Measurements from ENCODE around the gene CHST12.
"Not testable (repeated sequence)": the region's sequence is repeated elsewhere in the genome, so short reads cannot be mapped to it uniquely, and the experiment has no call there.

The CHST12 gene

DNA sequence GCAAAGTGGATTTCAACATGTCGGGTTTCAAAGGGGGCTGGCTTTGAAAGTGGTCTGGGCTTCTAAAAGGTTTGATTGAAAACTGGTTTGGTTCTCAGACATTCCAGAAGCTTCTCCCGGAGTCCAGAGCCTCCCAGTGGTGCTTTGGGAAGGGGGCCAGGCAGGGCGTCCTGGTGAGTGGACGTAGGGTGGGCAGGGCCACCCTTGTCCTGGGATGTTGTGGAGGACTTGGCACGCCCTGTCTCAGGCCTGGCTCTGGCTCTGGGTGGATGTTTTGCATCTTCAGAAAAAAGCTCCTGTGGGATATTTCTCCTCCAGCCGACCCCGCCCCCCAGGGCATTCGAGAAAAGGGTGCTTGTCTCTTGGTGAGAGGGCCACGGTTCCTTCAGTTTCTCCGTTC, 41.6 kb downstream of the CHST12 start:
- H3K27ac ChIP-seq (ENCODE audit: insufficient read depth, low read depth, low read length, poor library complexity, severe bottlenecking): no peak overlapping the region
- no peaks in the 10 kb centered on the region for H3K4me1 ChIP-seq (ENCODE audit: control insufficient read depth, insufficient read depth, low read length)
- no peaks in the 10 kb centered on the region for H3K9me3 ChIP-seq (ENCODE audit: control insufficient read depth, low read length)
- H3K36me3 ChIP-seq (ENCODE audit: control insufficient read depth, insufficient read depth, low read length): no peaks in the 10 kb centered on the region
- H3K27me3 ChIP-seq (ENCODE audit: control insufficient read depth, insufficient read depth, low read length, poor library complexity, severe bottlenecking): no peaks in the 10 kb centered on the region
- 91 to 92% methylated on average over 10 of the region's 10 CpGs for WGBS, 2 experiments
- no peak overlapping the region for H3K4me3 ChIP-seq (ENCODE audit: insufficient read depth, low read depth, low read length)

DNA sequence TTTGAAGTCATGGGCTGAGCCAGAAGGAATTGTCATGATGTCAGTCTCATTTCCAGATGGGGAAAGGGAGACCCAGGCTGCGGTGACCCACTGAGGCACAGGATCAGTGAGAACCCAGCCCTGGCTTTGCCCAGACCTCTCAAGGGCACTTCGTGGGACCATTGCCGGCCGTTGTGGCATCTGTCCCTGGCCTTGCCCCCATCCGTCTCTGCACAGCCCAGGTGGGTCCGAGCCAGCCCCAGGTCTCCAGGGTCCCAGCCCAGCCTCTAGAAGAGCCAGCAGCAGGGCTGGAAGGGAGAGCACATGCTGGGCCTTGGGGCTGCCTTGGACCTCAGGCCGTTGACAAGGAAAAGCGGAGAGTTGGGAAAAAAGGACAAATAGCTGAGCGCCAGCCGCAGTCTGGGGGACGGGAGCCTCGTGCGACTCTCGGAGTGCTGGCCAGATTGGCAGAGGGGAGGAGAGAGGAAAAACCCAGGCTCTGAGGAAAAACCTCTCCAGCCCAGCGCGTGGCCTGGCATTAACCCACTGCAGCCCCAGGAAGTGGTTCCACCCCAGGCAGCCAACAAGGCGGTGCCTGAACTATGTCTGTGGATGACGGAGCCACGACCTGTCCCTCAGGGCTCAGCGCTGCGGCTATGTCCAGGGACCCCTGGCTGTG, 42.6 kb downstream of the CHST12 start:
- Histone ChIP-seq H3K9me3 (ENCODE audit: control insufficient read depth, low read length) (no peaks in the 10 kb centered on the region), H3K4me3 (ENCODE audit: insufficient read depth, low read depth, low read length) (no peak overlapping the region), H3K27me3 (ENCODE audit: control insufficient read depth, insufficient read depth, low read length, poor library complexity, severe bottlenecking) (no peaks in the 10 kb centered on the region), H3K27ac (ENCODE audit: insufficient read depth, low read depth, low read length, poor library complexity, severe bottlenecking) (no peak overlapping the region), H3K4me1 (ENCODE audit: control insufficient read depth, insufficient read depth, low read length) (no peaks in the 10 kb centered on the region), H3K36me3 (ENCODE audit: control insufficient read depth, insufficient read depth, low read length) (no peaks in the 10 kb centered on the region)
- WGBS, 2 experiments: 95 to 96% methylated on average over 21 of the region's 21 CpGs

DNA sequence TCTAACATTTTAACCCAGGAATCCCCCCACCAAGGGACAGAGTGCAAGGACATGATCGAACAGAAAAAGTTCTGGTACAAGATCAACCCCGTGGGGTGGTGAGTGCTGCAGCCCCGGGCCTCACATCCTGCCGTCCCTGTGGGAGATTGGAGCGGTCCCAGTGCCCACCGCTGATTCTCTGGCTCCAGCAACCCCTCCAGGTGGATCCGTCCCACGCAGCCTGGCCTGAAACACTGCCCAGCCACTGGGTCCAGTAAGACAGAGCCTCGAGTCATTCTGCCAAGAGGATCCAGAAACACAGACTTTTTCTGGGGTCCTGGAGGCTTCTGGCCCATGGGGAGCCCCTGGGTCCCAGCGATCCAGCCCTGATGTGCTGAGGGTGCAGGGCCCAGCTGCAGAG, 43.3 kb downstream of the CHST12 start:
- Histone ChIP-seq H3K4me1 (ENCODE audit: control insufficient read depth, insufficient read depth, low read length) (peaks cover 1% of the 10 kb centered on the region), H3K27me3 (ENCODE audit: control insufficient read depth, insufficient read depth, low read length, poor library complexity, severe bottlenecking) (no peaks in the 10 kb centered on the region), H3K4me3 (ENCODE audit: insufficient read depth, low read depth, low read length) (no peak overlapping the region), H3K36me3 (ENCODE audit: control insufficient read depth, insufficient read depth, low read length) (no peaks in the 10 kb centered on the region), H3K9me3 (ENCODE audit: control insufficient read depth, low read length) (no peaks in the 10 kb centered on the region), H3K27ac (ENCODE audit: insufficient read depth, low read depth, low read length, poor library complexity, severe bottlenecking) (no peak overlapping the region)
- 91 to 92% methylated on average over 10 of the region's 10 CpGs for WGBS, 2 experiments

DNA sequence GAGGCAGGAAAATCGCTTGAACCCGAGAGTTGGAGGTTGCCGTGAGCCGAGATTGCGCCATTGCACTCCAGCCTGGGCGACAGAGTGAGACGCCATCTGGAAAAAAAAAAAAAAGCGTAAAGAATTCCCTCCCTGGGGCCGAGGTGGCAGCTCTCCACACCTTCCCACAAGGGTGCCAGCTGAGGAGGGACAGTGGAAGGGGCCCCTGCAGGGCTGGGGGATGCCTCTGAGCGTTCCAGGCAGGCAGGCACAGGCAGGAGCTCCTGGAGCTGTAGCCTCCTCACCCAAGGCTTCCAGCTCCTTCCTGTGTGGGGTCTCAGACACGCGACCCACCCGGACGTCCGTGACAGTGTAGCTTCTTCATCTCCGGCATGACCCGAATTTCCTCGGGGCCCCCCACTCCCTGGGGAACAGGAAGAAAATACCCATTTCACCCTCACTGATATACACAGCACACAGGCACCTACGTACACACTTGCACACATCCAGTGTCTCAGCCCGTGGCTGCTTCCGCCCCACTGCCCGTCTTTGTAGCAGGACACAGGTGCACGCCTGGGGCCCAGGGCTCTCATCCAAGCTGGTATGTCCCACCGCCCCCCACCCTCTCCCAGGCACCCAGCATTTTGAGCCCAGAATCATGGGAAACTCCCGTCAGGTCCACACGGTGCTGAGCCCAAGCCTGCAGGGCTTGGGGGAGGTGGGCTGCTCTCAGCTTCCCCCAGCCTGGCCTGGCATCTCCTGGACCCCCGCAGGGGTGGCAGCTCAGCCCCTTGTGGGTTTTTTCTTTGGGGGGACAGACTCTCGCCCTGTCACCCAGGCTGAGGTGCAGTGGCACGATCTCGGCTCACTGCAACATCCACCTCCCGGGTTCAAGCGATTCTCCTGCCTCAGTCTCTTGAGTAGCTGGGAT, 47.0 kb downstream of the CHST12 start:
- Histone ChIP-seq H3K36me3 (ENCODE audit: control insufficient read depth, insufficient read depth, low read length) (no peaks in the 10 kb centered on the region), H3K9me3 (ENCODE audit: control insufficient read depth, low read length) (no peaks in the 10 kb centered on the region), H3K4me1 (ENCODE audit: control insufficient read depth, insufficient read depth, low read length) (peaks cover 6% of the 10 kb centered on the region), H3K27ac (ENCODE audit: insufficient read depth, low read depth, low read length, poor library complexity, severe bottlenecking) (no peak overlapping the region), H3K27me3 (ENCODE audit: control insufficient read depth, insufficient read depth, low read length, poor library complexity, severe bottlenecking) (no peaks in the 10 kb centered on the region), H3K4me3 (ENCODE audit: insufficient read depth, low read depth, low read length) (no peak overlapping the region)
- WGBS, 2 experiments: 90% methylated on average over 32 of the region's 32 CpGs

DNA sequence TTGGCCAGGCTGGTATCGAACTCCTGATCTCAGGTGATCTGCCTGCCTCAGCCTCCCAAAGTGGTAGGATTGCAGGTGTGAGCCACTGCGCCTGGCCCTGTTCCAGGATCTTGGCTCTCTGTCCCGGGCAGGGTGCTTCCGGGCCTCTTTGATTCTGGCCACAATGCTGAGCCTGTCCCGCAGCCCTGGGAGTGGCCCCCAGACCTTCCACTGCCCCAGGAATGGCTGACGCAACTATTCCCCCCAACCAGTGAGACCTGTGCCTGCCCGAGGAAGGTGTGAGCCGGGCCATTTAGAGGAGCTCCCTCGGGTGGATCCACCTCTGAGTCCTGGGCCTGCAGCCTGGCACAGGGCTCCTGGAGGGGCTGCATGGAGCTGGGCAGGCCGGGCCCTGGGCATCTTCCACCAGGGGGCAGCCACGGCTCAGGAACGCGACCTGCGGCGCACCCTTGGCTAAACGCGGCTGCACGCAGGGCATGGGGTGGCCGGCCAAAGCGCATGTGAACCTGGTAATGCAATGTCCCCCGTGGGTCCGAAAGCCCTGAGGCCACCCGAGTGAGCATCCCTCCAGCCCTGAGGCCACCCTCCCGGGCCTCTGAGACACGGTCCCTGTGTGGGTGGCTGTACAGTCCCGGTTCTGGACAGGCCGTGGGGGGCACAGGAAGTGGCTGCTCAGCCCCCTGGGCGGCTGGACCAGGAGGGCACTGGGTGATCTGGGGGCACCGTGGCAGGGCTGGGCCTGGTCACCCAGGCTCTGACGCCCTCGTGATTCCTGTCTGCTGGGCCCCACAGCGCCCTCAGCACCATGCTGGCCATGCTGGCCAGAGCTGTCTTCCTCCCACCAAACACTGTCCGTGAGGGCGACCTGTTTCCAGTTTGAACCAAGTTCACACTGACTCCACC, 48.0 kb downstream of the CHST12 start:
- H3K27me3 ChIP-seq (ENCODE audit: control insufficient read depth, insufficient read depth, low read length, poor library complexity, severe bottlenecking): no peaks in the 10 kb centered on the region
- no peak overlapping the region for H3K4me3 ChIP-seq (ENCODE audit: insufficient read depth, low read depth, low read length)
- H3K36me3 ChIP-seq (ENCODE audit: control insufficient read depth, insufficient read depth, low read length): no peaks in the 10 kb centered on the region
- H3K9me3 ChIP-seq (ENCODE audit: control insufficient read depth, low read length): no peaks in the 10 kb centered on the region
- H3K27ac ChIP-seq (ENCODE audit: insufficient read depth, low read depth, low read length, poor library complexity, severe bottlenecking): no peak overlapping the region
- H3K4me1 ChIP-seq (ENCODE audit: control insufficient read depth, insufficient read depth, low read length): peaks cover 6% of the 10 kb centered on the region
- 33 to 34% methylated on average over 34 of the region's 34 CpGs for WGBS, 2 experiments

DNA sequence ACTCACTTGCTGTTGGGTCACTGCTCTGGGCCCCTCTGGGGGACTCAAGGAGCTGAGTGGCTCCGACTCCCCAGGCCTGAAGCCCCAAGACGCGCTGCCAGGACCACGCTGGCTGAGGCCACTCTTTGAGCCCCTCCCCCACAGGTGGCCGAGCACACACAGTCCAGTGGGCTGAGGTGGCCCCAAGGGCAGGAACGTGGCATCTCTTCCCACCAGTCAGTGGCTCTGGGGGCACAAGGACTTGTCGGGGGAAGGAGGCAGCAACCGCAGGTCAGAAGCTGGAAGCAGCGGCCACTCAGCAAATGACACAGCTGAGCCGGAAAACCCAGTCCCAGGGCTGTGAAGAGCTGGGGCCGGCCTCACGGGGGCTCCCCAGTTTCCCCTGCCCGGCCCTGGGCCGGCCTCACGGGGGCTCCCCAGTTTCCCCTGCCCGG, 48.7 kb downstream of the CHST12 start:
- Histone ChIP-seq H3K27me3 (ENCODE audit: control insufficient read depth, insufficient read depth, low read length, poor library complexity, severe bottlenecking) (no peaks in the 10 kb centered on the region), H3K36me3 (ENCODE audit: control insufficient read depth, insufficient read depth, low read length) (no peaks in the 10 kb centered on the region), H3K4me3 (ENCODE audit: insufficient read depth, low read depth, low read length) (no peak overlapping the region), H3K27ac (ENCODE audit: insufficient read depth, low read depth, low read length, poor library complexity, severe bottlenecking) (no peak overlapping the region), H3K9me3 (ENCODE audit: control insufficient read depth, low read length) (no peaks in the 10 kb centered on the region), H3K4me1 (ENCODE audit: control insufficient read depth, insufficient read depth, low read length) (peaks cover 6% of the 10 kb centered on the region)
- 63% methylated on average over 15 of the region's 16 CpGs for WGBS, 2 experiments

DNA sequence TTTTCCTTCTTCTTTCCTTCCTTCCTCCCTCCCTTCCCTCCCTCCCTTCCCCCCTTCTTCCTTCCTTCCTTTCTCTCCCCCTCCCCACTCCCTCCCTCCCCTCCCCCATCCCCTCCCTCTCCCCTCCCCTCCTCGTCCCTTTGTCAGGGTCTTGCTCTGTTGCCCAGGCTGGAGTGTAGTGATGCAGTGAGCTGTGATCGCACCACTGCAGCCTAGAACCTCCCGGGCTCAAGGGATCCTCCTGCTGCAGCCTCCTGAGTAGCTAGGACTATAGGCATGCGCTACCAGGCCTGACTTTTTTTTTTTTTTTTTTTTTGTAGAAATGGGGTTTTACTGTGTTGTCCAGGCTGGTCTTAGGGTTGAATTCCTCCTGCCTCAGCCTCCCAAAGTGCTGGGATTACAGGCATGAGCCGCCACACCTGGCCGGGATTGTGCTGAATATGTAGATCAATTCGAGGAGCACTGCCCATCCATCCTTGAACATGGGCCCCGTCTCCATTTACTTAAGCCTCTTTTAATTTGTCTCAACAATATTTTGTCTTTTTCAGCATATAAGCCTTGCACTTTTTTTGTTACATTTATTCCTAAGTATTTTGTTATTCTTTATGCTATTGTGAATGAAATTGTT, 49.3 kb downstream of the CHST12 start:
- WGBS, 2 experiments: 88 to 93% methylated on average over 7 to 8 of the region's 8 CpGs
- Histone ChIP-seq H3K4me3 (ENCODE audit: insufficient read depth, low read depth, low read length) (no peak overlapping the region), H3K27ac (ENCODE audit: insufficient read depth, low read depth, low read length, poor library complexity, severe bottlenecking) (no peak overlapping the region), H3K4me1 (ENCODE audit: control insufficient read depth, insufficient read depth, low read length) (peaks cover 6% of the 10 kb centered on the region), H3K9me3 (ENCODE audit: control insufficient read depth, low read length) (no peaks in the 10 kb centered on the region), H3K36me3 (ENCODE audit: control insufficient read depth, insufficient read depth, low read length) (no peaks in the 10 kb centered on the region), H3K27me3 (ENCODE audit: control insufficient read depth, insufficient read depth, low read length, poor library complexity, severe bottlenecking) (no peaks in the 10 kb centered on the region)

DNA sequence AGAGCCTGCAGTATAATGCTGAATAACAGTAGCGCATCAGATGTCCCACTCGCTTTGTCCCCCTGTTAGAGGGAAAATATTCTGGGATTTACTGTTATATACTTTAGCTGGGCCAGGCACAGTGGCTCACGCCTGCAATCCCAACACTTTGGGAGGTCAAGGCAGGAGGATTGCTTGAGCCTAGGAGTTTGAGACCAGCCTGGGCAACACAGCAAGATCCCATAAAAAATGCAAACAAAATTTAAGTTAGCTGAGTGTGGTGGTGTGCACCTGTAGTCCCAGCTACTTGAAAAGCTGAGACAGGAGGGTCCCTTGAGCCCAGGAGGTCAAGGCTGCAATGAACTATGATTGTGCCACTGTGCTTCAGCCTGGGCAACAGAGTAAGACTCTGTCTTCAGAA, 50.4 kb downstream of the CHST12 start:
- WGBS, 2 experiments: 97 to 100% methylated on average over 3 of the region's 3 CpGs
- not testable (repeated sequence) for H3K36me3 ChIP-seq (ENCODE audit: control insufficient read depth, insufficient read depth, low read length); H3K4me1 ChIP-seq (ENCODE audit: control insufficient read depth, insufficient read depth, low read length); H3K4me3 ChIP-seq (ENCODE audit: insufficient read depth, low read depth, low read length); H3K27ac ChIP-seq (ENCODE audit: insufficient read depth, low read depth, low read length, poor library complexity, severe bottlenecking); H3K9me3 ChIP-seq (ENCODE audit: control insufficient read depth, low read length); H3K27me3 ChIP-seq (ENCODE audit: control insufficient read depth, insufficient read depth, low read length, poor library complexity, severe bottlenecking)

DNA sequence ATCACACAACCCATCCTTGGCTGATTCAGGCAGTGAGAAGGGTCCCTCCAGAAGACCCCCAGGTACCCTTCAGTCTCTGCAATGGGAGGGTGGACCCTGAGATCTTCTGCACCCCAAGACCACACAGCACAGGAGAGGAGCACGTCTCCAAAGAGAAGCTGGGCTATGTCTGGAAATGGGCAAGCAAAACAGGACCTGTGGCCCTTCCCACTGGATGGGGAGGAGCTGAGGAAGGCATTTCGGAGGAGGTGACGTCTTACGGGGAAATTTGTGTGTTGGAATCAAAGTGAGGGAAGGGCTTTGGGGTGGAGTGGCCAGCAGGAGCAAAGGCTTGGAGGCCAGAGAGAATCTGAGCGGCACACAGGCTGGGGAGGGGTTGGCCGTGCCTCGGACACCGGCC, 56.3 kb downstream of the CHST12 start:
- Histone ChIP-seq H3K9me3 (ENCODE audit: control insufficient read depth, low read length) (no peaks in the 10 kb centered on the region), H3K4me1 (ENCODE audit: control insufficient read depth, insufficient read depth, low read length) (no peaks in the 10 kb centered on the region), H3K36me3 (ENCODE audit: control insufficient read depth, insufficient read depth, low read length) (no peaks in the 10 kb centered on the region), H3K27me3 (ENCODE audit: control insufficient read depth, insufficient read depth, low read length, poor library complexity, severe bottlenecking) (no peaks in the 10 kb centered on the region), H3K4me3 (ENCODE audit: insufficient read depth, low read depth, low read length) (no peak overlapping the region), H3K27ac (ENCODE audit: insufficient read depth, low read depth, low read length, poor library complexity, severe bottlenecking) (no peak overlapping the region)
- 81 to 83% methylated on average over 8 of the region's 8 CpGs for WGBS, 2 experiments

All from ectodermal cell (in vitro differentiated cells).